DMS153 treated with DMSO at 0.1 percent for 48 hours (cell line): ENCODE data around the gene SOS1.

Source experiments
- DNase-seq: peaks from one replicate; lab custom pipeline; 2025; ENCODE audit not compliant: unreplicated experiment; lab: John Stamatoyannopoulos, UW

SOS1 gene

DNA sequence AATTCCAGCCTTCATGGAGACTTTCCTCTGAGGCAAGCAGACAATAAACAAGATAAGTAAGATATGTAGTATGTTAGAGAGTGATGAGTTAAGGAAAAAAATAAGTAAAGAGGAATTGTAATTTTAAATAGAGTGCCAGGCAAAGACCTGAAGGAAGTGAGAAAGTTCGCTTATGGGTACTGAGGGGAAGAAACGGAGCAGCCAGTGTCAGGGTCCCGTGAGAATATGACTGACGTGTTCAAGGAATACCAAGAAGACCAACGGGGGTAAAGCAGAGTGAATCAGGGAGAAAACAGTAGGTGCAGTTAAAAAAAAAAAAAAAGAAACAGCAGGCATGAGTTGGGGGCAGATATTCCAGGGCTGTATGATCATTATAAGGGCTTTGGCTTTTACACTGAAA lies 186.1 kb downstream of the SOS1 start:
- DNase-seq, result no peak

DNA sequence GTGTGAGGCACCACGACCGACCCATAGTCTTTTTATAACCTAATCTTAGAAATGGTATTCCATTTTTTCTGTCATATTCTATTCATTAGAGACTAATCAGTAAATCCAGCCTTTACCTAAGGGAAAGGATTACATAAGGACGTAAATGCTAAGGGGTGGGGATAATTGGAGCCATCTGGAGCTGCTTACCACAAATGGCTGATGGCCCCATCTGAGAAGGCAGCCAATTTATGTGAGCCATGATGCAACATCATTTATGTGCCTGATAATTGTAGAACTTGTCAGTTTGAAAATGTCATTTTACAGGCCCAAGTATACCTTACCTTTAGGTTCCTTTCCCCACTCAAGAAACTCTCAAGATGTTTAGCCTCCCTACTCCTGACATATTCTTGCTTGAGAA lies 187.2 kb downstream of the SOS1 start:
- no peak for DNase-seq

DNA sequence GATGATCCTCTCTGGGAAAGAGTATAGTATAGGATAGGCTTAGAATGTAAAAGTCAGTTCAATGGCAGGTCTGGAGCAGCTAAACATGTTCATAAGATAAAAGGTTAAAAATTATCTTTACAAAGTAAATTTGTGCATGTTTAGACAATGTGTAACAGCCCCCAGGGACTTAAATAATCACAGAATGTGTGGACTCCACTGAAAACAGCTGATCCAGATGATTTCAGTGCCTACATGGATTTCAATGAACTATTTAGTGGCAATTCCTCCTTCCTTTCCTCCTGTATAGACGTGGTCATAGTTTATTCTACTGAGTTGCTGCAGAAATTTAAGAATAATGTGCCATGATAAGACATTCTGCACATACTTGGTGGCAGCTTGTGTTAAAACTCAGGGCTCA lies 188.3 kb downstream of the SOS1 start:
- no peak for DNase-seq
